Gastrocnemius medialis (tissue), 4 donors: ENCODE results near the gene CDH4. TPM values are rescaled to one million over a fixed set of nuclear protein-coding genes. Genes with fewer than 3 reads are reported as not detected.

Experiments used
- ATAC-seq, 2 donors: fragments of 150-250 bp; one replicate each; pipeline ENCODE4 v1.9.1; 2016
- DNase-seq, 2 donors: peaks; one replicate each; pipeline ENCODE4 v3.0.0-alpha.2; 2019
- H3K27ac ChIP-seq, 4 donors: fragments of 200-600 bp; sonication (generic); 1 replicate in 1 of 4; 2 replicates in 3 of 4; pipeline ENCODE4 v1.5.1; 2016 to 2018; ENCODE audit warnings: mild to moderate bottlenecking in 2 of 4, moderate library complexity in 1 of 4
- H3K27me3 ChIP-seq, 3 donors: fragments of 200-600 bp; sonication (generic) in 2 of 3; 1 replicate in 1 of 3; 2 replicates in 2 of 3; pipeline versions ENCODE4 v1.5.1 to v1.6.0; 2016 to 2019; ENCODE audit warnings: mild to moderate bottlenecking in 1 of 3, moderate library complexity in 1 of 3
- H3K36me3 ChIP-seq, 2 donors: fragments of 200-600 bp; sonication (generic) in 1 of 2; one replicate each; pipeline ENCODE4 v1.5.1; 2017 to 2018
- H3K4me1 ChIP-seq, 2 donors: fragments of 200-600 bp; sonication (generic) in 1 of 2; one replicate each; pipeline ENCODE4 v1.5.1; 2016 to 2017; ENCODE audit warnings: mild to moderate bottlenecking in 2 of 2
- H3K4me3 ChIP-seq, 4 donors: fragments of 200-600 bp; sonication (generic) in 3 of 4; 1 replicate in 1 of 4; 2 replicates in 3 of 4; pipeline ENCODE4 v1.5.1; 2016 to 2019; ENCODE audit warnings: mild to moderate bottlenecking in 2 of 4
- H3K9me3 ChIP-seq, 3 donors: fragments of 200-600 bp; sonication (generic) in 2 of 3; 1 replicate in 1 of 3; 2 replicates in 2 of 3; pipeline ENCODE4 v1.5.1; 2016 to 2019
- POLR2A ChIP-seq, 2 donors: fragments of 450-650 bp; IDR thresholded peaks; one replicate each; pipeline ENCODE4 v1.6.1; 2017; ENCODE audit warnings: antibody characterized with exemption in 2 of 2, mild to moderate bottlenecking in 2 of 2, moderate library complexity in 2 of 2
- in situ Hi-C, 4 donors: fragments of 200-750 bp; cut with MboI; loops; one replicate each; pipeline versions ENCODE4 v1.15.0 to v1.8.0; 2017; ENCODE audit warnings: low sequenced_read_pairs in 4 of 4
- intact Hi-C: fragments of 100-400 bp; cut with DNase I; formaldehyde crosslinking; loops from one replicate; pipeline ENCODE4 v1.15.1; 2023; ENCODE audit warnings: low total_unique reads
- total RNA-seq, 4 donors: library from RNA; depleted of rRNA; stranded (reverse); fragments of >200 nt; gene quantifications; one replicate each; pipeline versions ENCODE4 v1.1.0 to v1.2.3, GENCODE V29; 2016
- TF ChIP-seq, protein P1 (sequence below), 5 experiments: fragments of 450-650 bp in 3 of 5; fragments of 200-600 bp in 2 of 5; sonication (generic) in 2 of 5; IDR thresholded peaks in 4 of 5; conservative IDR thresholded peaks in 1 of 5; 1 replicate in 4 of 5; 2 replicates in 1 of 5; pipeline ENCODE4 v1.5.1; 2016 to 2019; ENCODE audit warnings: antibody characterized with exemption in 5 of 5, mild to moderate bottlenecking in 3 of 5, moderate library complexity in 3 of 5

The CDH4 gene
- total RNA-seq, 4 donors from 2014 or later = 0.38 to 1.2 (median 0.86) TPM

DNA sequence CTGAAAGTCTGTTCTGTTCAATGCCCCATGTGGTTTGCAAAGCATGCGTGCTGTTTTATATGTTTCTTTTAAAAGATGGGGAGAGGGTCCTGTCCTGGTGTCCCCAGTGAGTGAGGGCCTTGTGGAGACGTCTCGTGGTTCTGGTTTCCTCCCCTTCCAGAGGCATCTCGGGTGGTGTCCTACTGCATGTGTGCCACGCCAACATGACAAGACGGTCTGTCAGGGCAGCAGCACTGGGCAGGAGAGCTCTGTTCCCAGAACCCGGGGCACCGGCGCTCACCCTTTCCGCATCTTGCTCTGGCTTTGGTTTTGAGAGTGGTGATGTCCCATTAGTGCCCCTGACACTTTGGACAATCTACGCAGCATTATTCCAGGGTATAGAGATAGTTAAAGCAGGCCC, 275.6 kb downstream of the CDH4 start:
- DNase-seq = no peak
- no peak overlapping the region for H3K4me3 ChIP-seq
- ATAC-seq = no peak
- H3K36me3 ChIP-seq = no peaks in the 10 kb centered on the region
- intact Hi-C loops = no loop called here
- no peaks in the 10 kb centered on the region for H3K9me3 ChIP-seq
- in situ Hi-C loops = no loop called here
- H3K27ac ChIP-seq = no peak overlapping the region
- H3K4me1 ChIP-seq = no peaks in the 10 kb centered on the region
- H3K27me3 ChIP-seq = no peaks in the 10 kb centered on the region
- TF ChIP-seq, protein P1, sequence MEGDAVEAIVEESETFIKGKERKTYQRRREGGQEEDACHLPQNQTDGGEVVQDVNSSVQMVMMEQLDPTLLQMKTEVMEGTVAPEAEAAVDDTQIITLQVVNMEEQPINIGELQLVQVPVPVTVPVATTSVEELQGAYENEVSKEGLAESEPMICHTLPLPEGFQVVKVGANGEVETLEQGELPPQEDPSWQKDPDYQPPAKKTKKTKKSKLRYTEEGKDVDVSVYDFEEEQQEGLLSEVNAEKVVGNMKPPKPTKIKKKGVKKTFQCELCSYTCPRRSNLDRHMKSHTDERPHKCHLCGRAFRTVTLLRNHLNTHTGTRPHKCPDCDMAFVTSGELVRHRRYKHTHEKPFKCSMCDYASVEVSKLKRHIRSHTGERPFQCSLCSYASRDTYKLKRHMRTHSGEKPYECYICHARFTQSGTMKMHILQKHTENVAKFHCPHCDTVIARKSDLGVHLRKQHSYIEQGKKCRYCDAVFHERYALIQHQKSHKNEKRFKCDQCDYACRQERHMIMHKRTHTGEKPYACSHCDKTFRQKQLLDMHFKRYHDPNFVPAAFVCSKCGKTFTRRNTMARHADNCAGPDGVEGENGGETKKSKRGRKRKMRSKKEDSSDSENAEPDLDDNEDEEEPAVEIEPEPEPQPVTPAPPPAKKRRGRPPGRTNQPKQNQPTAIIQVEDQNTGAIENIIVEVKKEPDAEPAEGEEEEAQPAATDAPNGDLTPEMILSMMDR (IDR thresholded peaks at IDR 0.05 in 4 of 5, conservative IDR thresholded peaks at IDR 0.05 in 1 of 5) = no peak
- no peak for TF ChIP-seq POLR2A (IDR thresholded peaks at IDR 0.05)

DNA sequence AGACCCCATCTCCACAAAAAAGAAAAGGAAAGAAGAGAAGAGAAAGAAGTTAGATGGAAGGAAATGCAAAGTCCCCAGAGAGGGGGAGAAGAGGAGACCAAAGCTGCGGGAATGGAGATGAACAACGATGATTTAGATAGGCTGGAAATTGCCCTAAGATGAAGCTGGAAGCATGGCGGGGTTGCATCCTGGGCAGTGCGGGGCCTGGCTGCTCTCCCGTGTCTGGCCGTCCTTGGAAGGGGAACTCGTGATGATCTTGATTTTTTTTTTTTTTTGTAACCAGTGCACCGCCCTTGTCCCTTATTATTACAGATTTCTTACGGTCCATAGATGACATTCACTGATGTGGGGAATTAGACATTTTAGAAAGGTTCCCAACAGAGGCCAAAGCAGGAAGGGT, 276.5 kb downstream of the CDH4 start:
- intact Hi-C loops (no loop called here), in situ Hi-C loops (no loop called here)
- ATAC-seq = no peak
- Histone ChIP-seq H3K4me3 (no peak overlapping the region), H3K9me3 (no peaks in the 10 kb centered on the region), H3K27me3 (no peaks in the 10 kb centered on the region), H3K27ac (no peak overlapping the region), H3K36me3 (no peaks in the 10 kb centered on the region), H3K4me1 (no peaks in the 10 kb centered on the region)
- no peak for TF ChIP-seq POLR2A (IDR thresholded peaks at IDR 0.05)
- TF ChIP-seq, protein P1 (IDR thresholded peaks at IDR 0.05 in 4 of 5, conservative IDR thresholded peaks at IDR 0.05 in 1 of 5) = no peak
- no peak for DNase-seq

GRCh38 chr20:61529354-61529753, 277.3 kb downstream of the CDH4 start:
- no peak overlapping the region for H3K27ac ChIP-seq
- intact Hi-C loops = no loop called here

DNA sequence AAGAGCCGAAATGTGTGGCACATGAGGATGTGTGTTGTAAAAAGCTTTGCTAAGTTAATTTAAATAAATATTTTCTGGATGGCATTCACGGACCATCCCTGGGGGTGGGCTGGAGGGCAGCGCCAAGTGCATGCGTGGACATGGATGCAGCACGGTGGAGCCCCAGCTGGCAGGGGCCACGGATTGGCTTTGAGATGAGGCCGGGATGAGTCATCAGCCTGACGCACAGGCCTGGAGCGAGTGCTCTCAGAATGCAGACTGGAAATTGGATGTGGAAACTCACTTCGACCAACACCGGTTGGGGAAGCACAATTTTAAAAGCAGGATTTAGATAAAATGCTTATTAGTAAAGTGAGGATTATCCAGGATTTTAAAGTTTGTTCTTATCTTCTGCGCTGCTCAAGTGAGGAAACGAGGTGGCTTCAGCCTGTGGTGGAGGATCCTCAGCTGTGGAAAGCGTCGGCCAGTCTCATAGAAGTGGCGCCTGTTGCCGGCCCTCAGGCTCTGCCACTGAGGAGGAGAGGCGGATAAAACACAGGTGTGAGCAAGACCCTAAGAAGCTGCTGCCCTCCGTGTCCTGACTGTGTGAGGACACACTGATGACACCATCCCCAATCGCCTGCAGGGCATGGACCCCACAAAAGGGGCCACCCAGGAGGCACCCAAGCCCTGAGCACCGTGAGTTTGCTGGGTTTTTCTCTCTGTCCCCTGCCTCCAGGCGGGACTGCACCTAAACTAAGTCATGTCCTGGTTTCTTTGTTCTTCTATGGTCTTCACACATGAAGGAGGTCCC, 279.7 kb downstream of the CDH4 start:
- in situ Hi-C loops (no loop called here), intact Hi-C loops (no loop called here)
- no peak overlapping the region for H3K27ac ChIP-seq
- H3K9me3 ChIP-seq = no peaks in the 10 kb centered on the region
- no peak for ATAC-seq
- DNase-seq = no peak
- no peaks in the 10 kb centered on the region for H3K4me1 ChIP-seq
- no peaks in the 10 kb centered on the region for H3K36me3 ChIP-seq
- H3K27me3 ChIP-seq = no peaks in the 10 kb centered on the region
- no peak overlapping the region for H3K4me3 ChIP-seq
- TF ChIP-seq, protein P1 (IDR thresholded peaks at IDR 0.05 in 4 of 5, conservative IDR thresholded peaks at IDR 0.05 in 1 of 5) = no peak
- TF ChIP-seq POLR2A (IDR thresholded peaks at IDR 0.05) = no peak

More at GRCh38 chr20:61529354-61529753, 277.3 kb downstream of the CDH4 start:
- ATAC-seq = no peak
- no peaks in the 10 kb centered on the region for H3K9me3 ChIP-seq
- no peak for DNase-seq
- H3K4me3 ChIP-seq = no peak overlapping the region
- in situ Hi-C loops = no loop called here
- TF ChIP-seq, protein P1 (IDR thresholded peaks at IDR 0.05 in 4 of 5, conservative IDR thresholded peaks at IDR 0.05 in 1 of 5) = no peak
- no peak for TF ChIP-seq POLR2A (IDR thresholded peaks at IDR 0.05)
- no peaks in the 10 kb centered on the region for H3K4me1 ChIP-seq
- no peaks in the 10 kb centered on the region for H3K36me3 ChIP-seq
- no peaks in the 10 kb centered on the region for H3K27me3 ChIP-seq
